ENCODE results near the gene KRT79. TPM values are rescaled to one million over a fixed set of nuclear protein-coding genes. Genes with fewer than 3 reads are reported as not detected.

Gene KRT79
- total RNA-seq, 1 donor from 2014 or later, result not detected

GRCh38 chr12:52821071-52821730 lies 12.9 kb downstream of the KRT79 start:
- H3K4me1 Mint-ChIP-seq (ENCODE audit: unreplicated experiment), result no peaks in the 10 kb centered on the region
- peaks cover 4% of the 10 kb centered on the region for H3K27me3 Mint-ChIP-seq (ENCODE audit: unreplicated experiment)
- H3K4me3 Mint-ChIP-seq (ENCODE audit: unreplicated experiment), result no peak overlapping the region
- no peak overlapping the region for H3K27ac Mint-ChIP-seq (ENCODE audit: unreplicated experiment)
- DNase-seq (ENCODE audit: low spot score), result no peak
- H3K36me3 Mint-ChIP-seq (ENCODE audit: low read depth, unreplicated experiment), result no peaks in the 10 kb centered on the region
- H3K9me3 Mint-ChIP-seq (ENCODE audit: unreplicated experiment), result no peaks in the 10 kb centered on the region
- TF ChIP-seq CTCF (IDR thresholded peaks at IDR 0.05; ENCODE audit: unreplicated experiment), result no peak

DNA sequence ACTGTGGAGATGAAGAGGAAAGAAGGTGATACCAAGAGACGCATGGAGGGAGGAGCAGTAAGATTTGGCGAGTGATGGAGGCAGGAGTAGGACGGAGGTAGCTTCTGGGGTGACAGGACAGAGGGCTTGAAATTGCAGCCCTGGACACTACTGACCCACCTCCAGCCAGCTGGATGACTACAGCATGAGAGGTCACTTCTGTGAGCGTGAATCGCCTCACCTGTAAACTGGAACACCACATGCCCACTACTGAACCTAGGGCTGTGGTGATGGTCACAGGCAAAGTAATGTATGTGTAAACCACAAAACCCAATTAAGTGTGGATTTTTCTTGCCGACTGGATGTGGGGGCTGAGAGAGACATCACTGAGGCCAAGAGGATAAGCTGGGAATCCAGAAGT lies 13.6 kb downstream of the KRT79 start:
- Mint-ChIP-seq H3K27ac (ENCODE audit: unreplicated experiment) (no peak overlapping the region), H3K27me3 (ENCODE audit: unreplicated experiment) (peaks cover 4% of the 10 kb centered on the region), H3K9me3 (ENCODE audit: unreplicated experiment) (no peaks in the 10 kb centered on the region)

GRCh38 chr12:52819731-52820510 lies 14.2 kb downstream of the KRT79 start:
- no peaks in the 10 kb centered on the region for H3K4me1 Mint-ChIP-seq (ENCODE audit: unreplicated experiment)
- no peak overlapping the region for H3K4me3 Mint-ChIP-seq (ENCODE audit: unreplicated experiment)
- no peak overlapping the region for H3K27ac Mint-ChIP-seq (ENCODE audit: unreplicated experiment)
- no peak for TF ChIP-seq CTCF (IDR thresholded peaks at IDR 0.05; ENCODE audit: unreplicated experiment)
- no peaks in the 10 kb centered on the region for H3K36me3 Mint-ChIP-seq (ENCODE audit: low read depth, unreplicated experiment)
- peaks cover 4% of the 10 kb centered on the region for H3K27me3 Mint-ChIP-seq (ENCODE audit: unreplicated experiment)
- no peak for DNase-seq (ENCODE audit: low spot score)
- H3K9me3 Mint-ChIP-seq (ENCODE audit: unreplicated experiment), result no peaks in the 10 kb centered on the region

More for the DNA sequence above, 13.6 kb downstream of the KRT79 start:
- Mint-ChIP-seq H3K36me3 (ENCODE audit: low read depth, unreplicated experiment) (no peaks in the 10 kb centered on the region), H3K4me1 (ENCODE audit: unreplicated experiment) (no peaks in the 10 kb centered on the region), H3K4me3 (ENCODE audit: unreplicated experiment) (no peak overlapping the region)
- no peak for TF ChIP-seq CTCF (IDR thresholded peaks at IDR 0.05; ENCODE audit: unreplicated experiment)
- DNase-seq (ENCODE audit: low spot score), result no peak

DNA sequence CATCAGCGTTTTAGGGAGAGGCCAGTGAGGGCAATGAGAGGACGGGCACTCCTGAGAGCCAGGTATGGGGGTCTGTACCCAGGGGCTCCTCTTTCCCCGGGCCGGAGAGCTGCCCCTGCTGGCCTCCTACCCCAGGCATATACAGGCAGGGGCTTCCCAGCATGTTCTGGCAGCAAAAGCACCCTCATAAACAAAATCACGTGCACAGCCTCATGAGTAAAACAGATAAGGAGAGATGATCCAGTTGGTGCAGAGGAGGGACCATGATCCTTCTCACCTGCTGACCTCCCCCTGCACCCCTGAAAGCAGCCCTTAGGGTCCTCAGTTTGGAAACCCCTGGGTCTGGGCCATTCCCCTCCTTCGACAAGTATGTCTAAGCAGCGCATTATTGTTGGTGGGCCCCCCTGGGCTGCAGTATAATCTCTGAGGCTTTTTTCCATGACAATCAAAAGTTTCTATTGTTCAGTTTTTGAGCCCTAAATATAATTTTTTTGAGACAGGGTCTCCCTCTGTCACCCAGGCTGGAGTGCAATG lies 15.2 kb downstream of the KRT79 start:
- Mint-ChIP-seq H3K4me3 (ENCODE audit: unreplicated experiment) (no peak overlapping the region), H3K36me3 (ENCODE audit: low read depth, unreplicated experiment) (no peaks in the 10 kb centered on the region), H3K4me1 (ENCODE audit: unreplicated experiment) (no peaks in the 10 kb centered on the region), H3K27me3 (ENCODE audit: unreplicated experiment) (peaks cover 6% of the 10 kb centered on the region), H3K27ac (ENCODE audit: unreplicated experiment) (no peak overlapping the region), H3K9me3 (ENCODE audit: unreplicated experiment) (no peaks in the 10 kb centered on the region)
- no peak for DNase-seq (ENCODE audit: low spot score)
- no peak for TF ChIP-seq CTCF (IDR thresholded peaks at IDR 0.05; ENCODE audit: unreplicated experiment)

DNA sequence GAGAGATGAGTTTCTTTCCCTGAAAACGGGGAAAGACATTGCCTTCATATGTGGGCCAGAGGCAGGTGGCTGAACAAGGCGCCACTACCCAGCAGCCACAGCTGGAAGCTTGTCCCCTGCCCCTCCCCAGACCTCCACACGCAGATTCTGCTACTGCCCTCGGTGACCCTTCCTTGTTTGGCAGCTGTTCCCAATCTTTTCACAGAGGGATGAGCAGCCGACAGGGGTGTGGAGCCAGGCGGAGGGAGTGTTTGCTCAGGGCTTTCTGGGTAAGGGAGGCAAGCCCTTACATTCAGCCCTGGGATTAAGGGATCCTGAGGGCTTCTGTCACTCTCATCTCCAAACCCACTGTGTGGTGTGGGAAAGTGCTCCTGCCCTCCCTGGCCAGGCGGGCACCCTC lies 15.7 kb downstream of the KRT79 start:
- no peak overlapping the region for H3K4me3 Mint-ChIP-seq (ENCODE audit: unreplicated experiment)
- DNase-seq (ENCODE audit: low spot score), result no peak
- H3K9me3 Mint-ChIP-seq (ENCODE audit: unreplicated experiment), result no peaks in the 10 kb centered on the region
- no peaks in the 10 kb centered on the region for H3K4me1 Mint-ChIP-seq (ENCODE audit: unreplicated experiment)
- peaks cover 6% of the 10 kb centered on the region for H3K27me3 Mint-ChIP-seq (ENCODE audit: unreplicated experiment)
- no peaks in the 10 kb centered on the region for H3K36me3 Mint-ChIP-seq (ENCODE audit: low read depth, unreplicated experiment)
- no peak overlapping the region for H3K27ac Mint-ChIP-seq (ENCODE audit: unreplicated experiment)
- no peak for TF ChIP-seq CTCF (IDR thresholded peaks at IDR 0.05; ENCODE audit: unreplicated experiment)

Data from endothelial cell (in vitro differentiated cells).